Endothelial cell of umbilical vein (primary cell): ENCODE data around the gene BRICD5. TPM values are rescaled to one million over a fixed set of nuclear protein-coding genes. Genes with fewer than 3 reads are reported as not detected.

ENCODE experiments used
- BruUV-seq: library from RNA; stranded (reverse); fragments of 400-500 nt; replicated peaks from 2 replicates; lab custom pipeline; 2021; lab: Mats Ljungman, UMichigan
- CTCF ChIA-PET: fragments of 300-600, 350-600 bp; sonication (Branson Sonifier 250); formaldehyde crosslinking; loops from one replicate; lab custom pipeline; 2021; ENCODE audit warnings: antibody characterized with exemption, inconsistent platforms; lab: Charles Lee
- POLR2A ChIA-PET: fragments of 300-600, 350-600 bp; sonication (Branson Sonifier 250); formaldehyde crosslinking; loops from one replicate; lab custom pipeline; 2021; ENCODE audit warnings: antibody characterized with exemption, inconsistent platforms; lab: Charles Lee
- DNase-seq: peaks from one replicate; pipeline ENCODE4 v3.0.0-alpha.2; 2011; ENCODE audit warnings: low read depth, low spot score
- FAIRE-seq: peaks from 2 replicates; lab custom pipeline; 2011; peaks lifted over from hg19 to GRCh38; lab: Jason Lieb, UNC
- H2AFZ ChIP-seq: 2 replicates; pipeline ENCODE4 v1.6.0; 2012; ENCODE audit warnings: low read depth, low read length, control low read depth, inconsistent platforms
- H3K27ac ChIP-seq: 2 replicates; pipeline ENCODE4 v1.5.1; 2011; ENCODE audit warnings: low read depth, mild to moderate bottlenecking, control low read depth, low read length, moderate library complexity; ENCODE audit not compliant: insufficient read depth
- H3K27me3 ChIP-seq, 2 experiments: 2 replicates each; pipeline versions ENCODE4 v1.6.0 to v1.6.1; 2011; ENCODE audit warnings: low read length in 2 of 2, mixed read lengths in 1 of 2; ENCODE audit not compliant: control insufficient read depth in 2 of 2, insufficient read depth in 2 of 2
- H3K36me3 ChIP-seq, 2 experiments: 2 replicates in 1 of 2; 3 replicates in 1 of 2; pipeline ENCODE4 v1.5.1; 2011; ENCODE audit warnings: low read length in 2 of 2, mild to moderate bottlenecking in 1 of 2, moderate library complexity in 1 of 2; ENCODE audit not compliant: control insufficient read depth in 2 of 2, insufficient read depth in 2 of 2; ENCODE audit errors: extremely low read depth in 1 of 2
- H3K4me1 ChIP-seq: 3 replicates; pipeline ENCODE4 v1.5.1; 2011; ENCODE audit warnings: mild to moderate bottlenecking, low read length; ENCODE audit not compliant: control insufficient read depth, insufficient read depth; ENCODE audit errors: extremely low read depth
- H3K4me2 ChIP-seq: 2 replicates; pipeline ENCODE4 v1.6.1; 2011; ENCODE audit warnings: low read length, control low read depth, mixed read lengths; ENCODE audit not compliant: insufficient read depth
- H3K4me3 ChIP-seq, 3 experiments: fragments of 200-600 bp in 1 of 3; sonication (generic), shearing (Covaris generic) in 1 of 3; replicated peaks in 1 of 3; 2 replicates each; pipeline ENCODE4 v1.5.1; 2011 to 2016; ENCODE audit warnings: control low read depth in 3 of 3, low read length in 3 of 3, mild to moderate bottlenecking in 2 of 3, inconsistent platforms in 1 of 3, low read depth in 1 of 3, moderate library complexity in 1 of 3; ENCODE audit not compliant: insufficient read depth in 1 of 3
- H3K79me2 ChIP-seq: 2 replicates; pipeline ENCODE4 v1.6.0; 2012; ENCODE audit warnings: low read length, inconsistent platforms; ENCODE audit not compliant: control insufficient read depth, insufficient read depth
- H3K9ac ChIP-seq: replicated peaks from 2 replicates; pipeline ENCODE3; 2011; ENCODE audit warnings: low read length, control low read depth; ENCODE audit not compliant: insufficient read depth; ENCODE audit errors: extremely low read depth
- H3K9me1 ChIP-seq: replicated peaks from 3 replicates; pipeline ENCODE4 v1.6.0; 2011; ENCODE audit warnings: mild to moderate bottlenecking, low read length; ENCODE audit not compliant: control insufficient read depth, insufficient read depth; ENCODE audit errors: extremely low read depth
- H3K9me3 ChIP-seq: replicated peaks from 2 replicates; pipeline ENCODE4 v1.5.1; 2012; ENCODE audit warnings: low read length, inconsistent platforms; ENCODE audit not compliant: control insufficient read depth, insufficient read depth
- H4K20me1 ChIP-seq: replicated peaks from 2 replicates; pipeline ENCODE3; 2011; ENCODE audit warnings: mild to moderate bottlenecking, low read length; ENCODE audit not compliant: control insufficient read depth, insufficient read depth; ENCODE audit errors: extremely low read depth
- CTCF ChIP-seq, 2 donors: IDR thresholded peaks; 1 replicate in 1 of 2; 2 replicates in 1 of 2; pipeline ENCODE4 v1.5.1; 2011; ENCODE audit warnings: low read length in 2 of 2, mild to moderate bottlenecking in 2 of 2, moderate library complexity in 2 of 2, control low read depth in 1 of 2, inconsistent platforms in 1 of 2, low read depth in 1 of 2; ENCODE audit not compliant: insufficient read depth in 1 of 2; ENCODE audit errors: extremely low read depth in 1 of 2
- EZH2 ChIP-seq: IDR thresholded peaks from 2 replicates; pipeline ENCODE4 v1.6.1; 2012; ENCODE audit warnings: borderline replicate concordance, low read depth, mild to moderate bottlenecking, moderate library complexity, low read length, inconsistent platforms; ENCODE audit not compliant: severe bottlenecking
- FOS ChIP-seq: IDR thresholded peaks from 2 replicates; pipeline ENCODE4 v1.6.1; 2011; ENCODE audit warnings: mild to moderate bottlenecking, low read length, moderate library complexity, borderline replicate concordance; ENCODE audit not compliant: insufficient read depth
- GATA2 ChIP-seq: IDR thresholded peaks from 2 replicates; pipeline ENCODE4 v1.7.0; 2011; ENCODE audit warnings: low read depth, mild to moderate bottlenecking, moderate library complexity, mixed read lengths, low read length; ENCODE audit not compliant: insufficient read length, insufficient read depth
- JUN ChIP-seq: IDR thresholded peaks from 2 replicates; pipeline ENCODE4 v1.6.1; 2011; ENCODE audit warnings: borderline replicate concordance, low read depth; ENCODE audit not compliant: insufficient read length, insufficient read depth
- MAX ChIP-seq: IDR thresholded peaks from 2 replicates; pipeline ENCODE4 v1.6.1; 2011; ENCODE audit not compliant: insufficient read depth, insufficient read length
- MYC ChIP-seq: IDR thresholded peaks from one replicate; pipeline ENCODE4 v1.6.1; 2011; ENCODE audit warnings: mild to moderate bottlenecking, low read depth, low read length
- POLR2A ChIP-seq: IDR thresholded peaks from 2 replicates; pipeline ENCODE4 v1.6.1; 2012; ENCODE audit warnings: low read depth, mild to moderate bottlenecking, control low read depth, low read length
- POLR2AphosphoS5 ChIP-seq: IDR thresholded peaks from 2 replicates; pipeline ENCODE4 v1.6.1; 2012; ENCODE audit warnings: low read depth, mild to moderate bottlenecking, control low read depth, low read length, moderate library complexity; ENCODE audit not compliant: insufficient read depth
- dilution Hi-C: fragments of 300-500 bp; cut with MboI; formaldehyde crosslinking; loops from one replicate; pipeline ENCODE4 v1.15.0; 2019; ENCODE audit warnings: low sequenced_read_pairs; ENCODE audit not compliant: extremely low pct_ligation_motif_present
- intact Hi-C: fragments of 100-400 bp; cut with micrococcal nuclease; formaldehyde crosslinking; loops from one replicate; pipeline ENCODE4 v1.10.0; 2022
- polyA plus RNA-seq, 4 experiments: library from polyadenylated mRNA; depleted of rRNA in 3 of 4; stranded (reverse) in 3 of 4; unstranded in 1 of 4; fragments of >200 nt; gene quantifications; 2 replicates each; pipeline versions ENCODE4 v1.2.1 to v1.2.3, GENCODE V29; 2011 to 2012; ENCODE audit warnings: missing spikeins in 1 of 4
- total RNA-seq: library from RNA; stranded (reverse); gene quantifications from 2 replicates; pipeline ENCODE4 v1.2.3, GENCODE V29; 2021

BRICD5 gene
- total and polyA plus RNA-seq, 2 donors (not counting 3 experiments of a cell fraction or from before 2014, with no cell fraction given): 5.6 to 8.4 TPM

- TF ChIP-seq MAX (no peak), POLR2A (no peak), EZH2 (no peak), CTCF (IDR thresholded peaks at IDR 0.05; ENCODE audit: extremely low read depth in 1 of 2, insufficient read depth in 1 of 2, low read depth in 1 of 2, low read length in 2 of 2) (no peak), MYC (no peak), POLR2AphosphoS5 (no peak), GATA2 (no peak), JUN (no peak), FOS (no peak)
- Histone ChIP-seq H3K4me2 (no peak overlapping the region), H3K27ac (no peak overlapping the region), H2AFZ (no peak overlapping the region), H3K9me1 (no peaks in the 10 kb centered on the region), H3K4me3 (no peak overlapping the region), H3K9me3 (no peaks in the 10 kb centered on the region), H3K27me3 (no peaks in the 10 kb centered on the region), H3K4me1 (peaks cover 13% of the 10 kb centered on the region), H3K36me3 (peaks cover 28% of the 10 kb centered on the region in 2 experiments), H4K20me1 (no peaks in the 10 kb centered on the region), H3K9ac (no peak overlapping the region), H3K79me2 (peaks cover 23% of the 10 kb centered on the region)
- no peak for FAIRE-seq
- intact Hi-C loops: loop anchor here (5.0 kb wide), 1 partner anchor 56 kb away; the partner anchor contains the start of gene CASKIN1
- ChIA-PET POLR2A (no interaction called here), CTCF (no interaction called here)
- no peak for DNase-seq
- TSS peak; percentile 51 for BruUV-seq
- dilution Hi-C loops: no loop called here
Measured at GRCh38 chr16:2253293-2253692, 42.6 kb upstream of the BRICD5 start.
